Epithelial cell of proximal tubule (primary cell): ENCODE data around the gene STAT5B. TPM values are rescaled to one million over a fixed set of nuclear protein-coding genes. Genes with fewer than 3 reads are reported as not detected.

Source experiments
- DNase-seq: peaks from one replicate; pipeline ENCODE4 v3.0.0-alpha.2; 2011; ENCODE audit warnings: low read depth
- H3K4me3 ChIP-seq: 2 replicates; pipeline ENCODE4 v1.5.1; 2011; ENCODE audit warnings: low read depth, mild to moderate bottlenecking, low read length
- CTCF ChIP-seq: conservative IDR thresholded peaks from 2 replicates; pipeline ENCODE4 v1.5.1; 2012; ENCODE audit warnings: low read depth, mild to moderate bottlenecking, low read length
- total RNA-seq: library from RNA; depleted of rRNA; stranded (reverse); fragments of >200 nt; gene quantifications from 2 replicates; pipeline ENCODE4 v1.2.3, GENCODE V29; 2015

Gene STAT5B
- total RNA-seq, 1 donor from 2014 or later = 16.0 TPM

- peak overlapping the region; percentile 63 for H3K4me3 ChIP-seq
- peak; percentile 3 for TF ChIP-seq CTCF
- no peak for DNase-seq
These were observed 93.1 kb downstream of the STAT5B start for GRCh38 chr17:42182927-42183734.

- no peak overlapping the region for H3K4me3 ChIP-seq
- TF ChIP-seq CTCF = no peak
- DNase-seq = no peak
These were observed 94.4 kb downstream of the STAT5B start for GRCh38 chr17:42181851-42182207.

GRCh38 chr17:42180922-42181850 lies 95.0 kb downstream of the STAT5B start, which contains the start of gene KCNH4:
TSS of gene KCNH4 (minus strand) at chr17:42181142. CDS start at chr17:42180945, 197 bp downstream.
- no peak for DNase-seq
- peak; percentile 69 for TF ChIP-seq CTCF
- H3K4me3 ChIP-seq = peak within 1 kb of the TSS; percentile 39

GRCh38 chr17:42180411-42180921 lies 95.7 kb downstream of the STAT5B start:
- TF ChIP-seq CTCF = no peak
- no peak for DNase-seq
- peak overlapping the region; percentile 39 for H3K4me3 ChIP-seq

- H3K4me3 ChIP-seq = no peak overlapping the region
- TF ChIP-seq CTCF = no peak
- no peak for DNase-seq
These were observed 96.2 kb downstream of the STAT5B start for GRCh38 chr17:42179911-42180410.

- TF ChIP-seq CTCF = no peak
- no peak overlapping the region for H3K4me3 ChIP-seq
- DNase-seq = no peak
These were observed 96.9 kb downstream of the STAT5B start for GRCh38 chr17:42179335-42179734.
